Vagina (tissue), 2 donors: ENCODE results near the gene TFDP2. TPM values are rescaled to one million over a fixed set of nuclear protein-coding genes. Genes with fewer than 3 reads are reported as not detected.

Experiments
- DNase-seq, 2 donors: peaks; one replicate each; pipeline ENCODE4 v3.0.0-alpha.2; 2017; ENCODE audit errors: extremely low spot score in 2 of 2
- H3K27ac ChIP-seq: fragments of 200-600 bp; sonication (generic); one replicate; pipeline ENCODE4 v1.5.1; 2019
- H3K27me3 ChIP-seq: fragments of 200-600 bp; sonication (generic); one replicate; pipeline ENCODE4 v1.5.1; 2019
- H3K36me3 ChIP-seq, 2 donors: fragments of 200-600 bp; sonication (generic); one replicate each; pipeline ENCODE4 v1.5.1; 2017 to 2019
- H3K4me1 ChIP-seq: fragments of 200-600 bp; sonication (generic); one replicate; pipeline ENCODE4 v1.5.1; 2019
- H3K4me3 ChIP-seq, 2 donors: fragments of 200-600 bp; sonication (generic); 1 replicate in 1 of 2; 2 replicates in 1 of 2; pipeline ENCODE4 v1.5.1; 2016 to 2019
- H3K9me3 ChIP-seq: fragments of 200-600 bp; sonication (generic); one replicate; pipeline ENCODE4 v1.5.1; 2019
- POLR2A ChIP-seq, 2 donors: fragments of 450-650 bp; IDR thresholded peaks; one replicate each; pipeline ENCODE4 v1.6.1; 2017; ENCODE audit warnings: antibody characterized with exemption in 2 of 2, mild to moderate bottlenecking in 2 of 2, moderate library complexity in 2 of 2
- POLR2AphosphoS5 ChIP-seq, 2 donors: sonication (generic); formaldehyde crosslinking; IDR thresholded peaks; one replicate each; pipeline ENCODE4 v1.9.0; 2017; ENCODE audit warnings: antibody characterized with exemption in 2 of 2, mild to moderate bottlenecking in 2 of 2, low read depth in 1 of 2; ENCODE audit not compliant: insufficient read depth in 1 of 2
- intact Hi-C: fragments of 100-400 bp; cut with DNase I; formaldehyde crosslinking; loops from one replicate; pipeline ENCODE4 v1.15.1; 2023
- total RNA-seq: library from RNA; depleted of rRNA; stranded (reverse); fragments of >200 nt; gene quantifications from one replicate; pipeline ENCODE4 v1.2.3, GENCODE V29; 2016
- TF ChIP-seq, protein P1 (sequence below), 3 experiments: fragments of 450-650 bp in 2 of 3; fragments of 200-600 bp in 1 of 3; sonication (generic) in 1 of 3; IDR thresholded peaks; one replicate each; pipeline ENCODE4 v1.5.1; 2017 to 2019; ENCODE audit warnings: antibody characterized with exemption in 3 of 3, mild to moderate bottlenecking in 2 of 3, moderate library complexity in 2 of 3

The TFDP2 gene
- total RNA-seq, 1 donor from 2014 or later, result 24.8 TPM

DNA sequence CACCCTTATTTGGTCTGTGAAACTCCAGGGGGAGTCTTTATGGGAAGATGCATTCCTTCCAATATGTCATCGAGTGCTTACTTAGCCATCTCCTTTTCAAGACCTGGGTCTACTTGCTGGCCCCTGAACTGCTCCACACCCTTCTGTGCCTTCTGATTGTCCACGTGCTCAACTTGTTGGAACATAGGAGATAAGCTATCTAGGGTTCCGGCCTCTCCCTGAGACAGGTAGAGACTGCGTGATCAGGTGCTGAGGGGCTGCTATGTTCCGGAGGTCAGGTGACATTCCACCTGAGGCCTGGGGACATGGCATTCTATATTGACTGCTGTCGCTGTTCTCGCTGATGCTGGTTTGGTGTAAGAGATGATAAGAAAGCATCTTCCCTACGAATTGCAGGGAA, 207.3 kb downstream of the TFDP2 start:
- no peak overlapping the region for H3K4me3 ChIP-seq
- intact Hi-C loops, result no loop called here
- no peak for DNase-seq

DNA sequence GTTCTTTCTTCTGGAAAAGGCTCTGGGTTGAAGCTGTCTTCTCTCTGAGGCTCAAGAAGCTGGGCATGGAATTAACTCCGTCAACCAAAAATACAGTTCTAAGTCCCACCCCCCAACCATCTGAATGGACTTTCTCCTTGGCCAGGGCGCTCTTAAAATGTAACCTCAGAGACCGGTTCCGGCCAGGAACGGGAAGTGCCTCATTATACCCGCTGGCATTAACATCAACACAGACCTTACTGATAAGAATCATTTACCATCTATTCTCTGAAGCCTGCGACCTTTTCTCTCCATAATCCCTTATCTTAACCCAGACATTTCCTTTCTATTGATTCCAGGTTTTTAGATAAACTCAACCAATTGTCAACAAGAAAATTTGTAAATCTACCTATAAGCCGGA, 208.3 kb downstream of the TFDP2 start:
- no peak overlapping the region for H3K4me3 ChIP-seq
- peaks cover 16% of the 10 kb centered on the region for H3K4me1 ChIP-seq
- no peaks in the 10 kb centered on the region for H3K9me3 ChIP-seq
- H3K27me3 ChIP-seq, result no peaks in the 10 kb centered on the region
- intact Hi-C loops, result no loop called here
- no peak for DNase-seq
- H3K36me3 ChIP-seq, result no peaks in the 10 kb centered on the region
- no peak overlapping the region for H3K27ac ChIP-seq
- no peak for TF ChIP-seq POLR2AphosphoS5 (IDR thresholded peaks at IDR 0.05; ENCODE audit: insufficient read depth in 1 of 2, low read depth in 1 of 2)
- TF ChIP-seq, protein P1, sequence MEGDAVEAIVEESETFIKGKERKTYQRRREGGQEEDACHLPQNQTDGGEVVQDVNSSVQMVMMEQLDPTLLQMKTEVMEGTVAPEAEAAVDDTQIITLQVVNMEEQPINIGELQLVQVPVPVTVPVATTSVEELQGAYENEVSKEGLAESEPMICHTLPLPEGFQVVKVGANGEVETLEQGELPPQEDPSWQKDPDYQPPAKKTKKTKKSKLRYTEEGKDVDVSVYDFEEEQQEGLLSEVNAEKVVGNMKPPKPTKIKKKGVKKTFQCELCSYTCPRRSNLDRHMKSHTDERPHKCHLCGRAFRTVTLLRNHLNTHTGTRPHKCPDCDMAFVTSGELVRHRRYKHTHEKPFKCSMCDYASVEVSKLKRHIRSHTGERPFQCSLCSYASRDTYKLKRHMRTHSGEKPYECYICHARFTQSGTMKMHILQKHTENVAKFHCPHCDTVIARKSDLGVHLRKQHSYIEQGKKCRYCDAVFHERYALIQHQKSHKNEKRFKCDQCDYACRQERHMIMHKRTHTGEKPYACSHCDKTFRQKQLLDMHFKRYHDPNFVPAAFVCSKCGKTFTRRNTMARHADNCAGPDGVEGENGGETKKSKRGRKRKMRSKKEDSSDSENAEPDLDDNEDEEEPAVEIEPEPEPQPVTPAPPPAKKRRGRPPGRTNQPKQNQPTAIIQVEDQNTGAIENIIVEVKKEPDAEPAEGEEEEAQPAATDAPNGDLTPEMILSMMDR (IDR thresholded peaks at IDR 0.05), result no peak
- no peak for TF ChIP-seq POLR2A (IDR thresholded peaks at IDR 0.05)

More for the DNA sequence above, 207.3 kb downstream of the TFDP2 start:
- TF ChIP-seq POLR2AphosphoS5 (IDR thresholded peaks at IDR 0.05; ENCODE audit: insufficient read depth in 1 of 2, low read depth in 1 of 2) (no peak), POLR2A (IDR thresholded peaks at IDR 0.05) (no peak)
- Histone ChIP-seq H3K4me1 (peaks cover 16% of the 10 kb centered on the region), H3K36me3 (no peaks in the 10 kb centered on the region), H3K9me3 (no peaks in the 10 kb centered on the region), H3K27ac (no peak overlapping the region), H3K27me3 (no peaks in the 10 kb centered on the region)

DNA sequence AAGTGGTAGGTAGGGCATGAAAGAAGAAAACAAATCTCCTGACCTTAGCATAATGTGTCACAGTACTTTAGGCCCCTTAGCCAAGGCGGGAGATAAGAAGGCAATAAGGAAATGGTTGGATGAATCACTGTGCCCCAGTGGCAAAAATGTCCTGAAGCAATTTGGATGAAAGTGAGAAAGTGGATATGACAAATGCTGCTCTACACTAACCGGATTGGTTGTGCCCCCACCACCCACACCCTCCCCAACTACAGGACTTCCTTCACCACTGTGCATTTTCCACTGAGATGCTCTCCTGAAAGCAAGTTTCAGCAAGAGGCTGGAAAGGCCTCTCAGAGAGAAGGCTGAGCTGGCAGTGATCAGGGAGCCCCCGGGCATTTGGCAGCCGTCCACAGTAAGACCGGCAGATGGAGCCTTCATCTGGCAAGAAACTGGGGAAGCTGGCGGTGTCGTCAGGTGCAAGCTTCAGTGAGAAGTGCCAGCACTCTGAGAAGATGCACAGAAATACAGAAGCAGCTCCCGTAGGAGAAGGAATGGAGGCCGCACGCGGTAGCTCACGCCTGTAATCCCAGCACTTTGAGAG, 209.1 kb downstream of the TFDP2 start:
- TF ChIP-seq POLR2AphosphoS5 (IDR thresholded peaks at IDR 0.05; ENCODE audit: insufficient read depth in 1 of 2, low read depth in 1 of 2) (peak in 1 of 2 donors; percentile 43), POLR2A (IDR thresholded peaks at IDR 0.05) (no peak)
- TF ChIP-seq, protein P1 (IDR thresholded peaks at IDR 0.05), result no peak
- Histone ChIP-seq H3K4me1 (peaks cover 16% of the 10 kb centered on the region), H3K27me3 (no peaks in the 10 kb centered on the region), H3K4me3 (no peak overlapping the region), H3K9me3 (no peaks in the 10 kb centered on the region), H3K36me3 (no peaks in the 10 kb centered on the region), H3K27ac (no peak overlapping the region)
- intact Hi-C loops, result no loop called here
- DNase-seq, result peak in 1 of 2 donors; percentile 84

DNA sequence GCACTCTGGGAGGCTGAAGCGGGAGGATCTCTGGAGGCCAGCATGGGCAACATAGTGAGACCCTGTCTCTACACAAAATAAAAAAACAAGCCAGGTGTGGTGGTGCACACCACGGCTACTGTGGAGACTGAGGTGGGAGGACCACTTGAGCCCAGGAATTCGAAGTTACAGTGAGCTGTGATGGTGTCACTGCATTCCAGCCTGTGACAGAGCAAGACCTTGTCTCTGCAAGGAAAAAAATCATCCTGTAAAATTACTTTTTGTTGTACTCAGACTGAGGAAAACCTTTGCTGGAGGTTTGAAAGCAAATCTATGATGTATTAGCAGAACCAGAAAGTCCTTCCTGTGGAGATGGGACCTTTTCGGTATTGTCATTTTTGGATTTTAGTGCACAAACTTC, 209.6 kb downstream of the TFDP2 start:
- no peak overlapping the region for H3K27ac ChIP-seq
- DNase-seq, result no peak

DNA sequence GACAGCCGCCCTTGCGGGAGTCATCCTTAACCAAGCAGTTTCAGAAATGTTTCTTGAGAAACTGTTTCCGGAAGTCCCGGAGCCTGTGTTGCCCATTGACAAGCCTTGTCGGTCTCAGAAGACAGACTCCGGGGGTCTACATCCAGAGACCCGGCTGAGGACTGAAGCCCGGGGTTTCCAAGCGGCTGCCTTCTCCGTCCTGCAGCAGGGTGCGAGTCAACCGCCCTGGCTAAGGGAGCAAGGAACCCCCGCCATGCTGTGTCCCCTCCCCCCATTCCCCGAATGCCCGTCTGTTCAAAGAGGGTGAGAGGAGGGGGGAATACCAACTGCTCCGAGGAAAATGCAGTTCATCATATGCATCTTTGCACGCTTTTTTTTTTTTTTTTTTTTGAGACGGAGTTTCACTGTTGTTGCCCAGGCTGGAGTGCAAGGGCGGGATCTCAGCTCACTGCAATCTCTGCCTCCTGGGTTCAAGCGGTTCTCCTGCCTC, 211.3 kb downstream of the TFDP2 start:
- DNase-seq, result peak in 1 of 2 donors; percentile 83
- intact Hi-C loops, result no loop called here
- H3K9me3 ChIP-seq, result no peaks in the 10 kb centered on the region
- no peak overlapping the region for H3K4me3 ChIP-seq
- H3K27ac ChIP-seq, result no peak overlapping the region
- H3K4me1 ChIP-seq, result peaks cover 16% of the 10 kb centered on the region
- no peak for TF ChIP-seq POLR2AphosphoS5 (IDR thresholded peaks at IDR 0.05; ENCODE audit: insufficient read depth in 1 of 2, low read depth in 1 of 2)
- TF ChIP-seq, protein P1 (IDR thresholded peaks at IDR 0.05), result no peak
- no peak for TF ChIP-seq POLR2A (IDR thresholded peaks at IDR 0.05)
- H3K27me3 ChIP-seq, result no peaks in the 10 kb centered on the region
- no peaks in the 10 kb centered on the region for H3K36me3 ChIP-seq

More for the DNA sequence above, 209.6 kb downstream of the TFDP2 start:
- H3K27me3 ChIP-seq, result no peaks in the 10 kb centered on the region
- peaks cover 16% of the 10 kb centered on the region for H3K4me1 ChIP-seq
- intact Hi-C loops, result no loop called here
- H3K4me3 ChIP-seq, result no peak overlapping the region
- no peaks in the 10 kb centered on the region for H3K36me3 ChIP-seq
- TF ChIP-seq POLR2A (IDR thresholded peaks at IDR 0.05), result no peak
- no peak for TF ChIP-seq POLR2AphosphoS5 (IDR thresholded peaks at IDR 0.05; ENCODE audit: insufficient read depth in 1 of 2, low read depth in 1 of 2)
- TF ChIP-seq, protein P1 (IDR thresholded peaks at IDR 0.05), result no peak
- no peaks in the 10 kb centered on the region for H3K9me3 ChIP-seq
